Kidney epithelial cell (primary cell): Measurements from ENCODE around the gene TET2. TPM values are rescaled to one million over a fixed set of nuclear protein-coding genes. Genes with fewer than 3 reads are reported as not detected.

Experiments
- DNase-seq: peaks from one replicate; pipeline ENCODE4 v3.0.0-alpha.2; 2010; ENCODE audit warnings: low read depth
- H3K27me3 ChIP-seq: 2 replicates; pipeline ENCODE4 v1.6.0; 2011; ENCODE audit warnings: low read length; ENCODE audit not compliant: control insufficient read depth, insufficient read depth
- H3K36me3 ChIP-seq: 2 replicates; pipeline ENCODE4 v1.5.1; 2011; ENCODE audit warnings: low read length; ENCODE audit not compliant: control insufficient read depth, insufficient read depth
- H3K4me3 ChIP-seq: 2 replicates; pipeline ENCODE4 v1.5.1; 2011; ENCODE audit warnings: low read depth, mild to moderate bottlenecking, control low read depth, low read length
- CTCF ChIP-seq: IDR thresholded peaks from 2 replicates; pipeline ENCODE4 v1.5.1; 2011; ENCODE audit warnings: mild to moderate bottlenecking, moderate library complexity, low read length, control low read depth, inconsistent platforms; ENCODE audit not compliant: insufficient read depth, poor library complexity, severe bottlenecking
- total RNA-seq: library from RNA; depleted of rRNA; stranded (reverse); fragments of >200 nt; gene quantifications from 2 replicates; pipeline ENCODE4 v1.2.3, GENCODE V29; 2015

The TET2 gene
- total RNA-seq, 1 donor from 2014 or later: 10.4 TPM

- no peak for TF ChIP-seq CTCF
- no peak for DNase-seq
- Histone ChIP-seq H3K36me3 (peaks cover 1% of the 10 kb centered on the region), H3K27me3 (no peaks in the 10 kb centered on the region), H3K4me3 (no peak overlapping the region)
Measured at GRCh38 chr4:105240037-105240436, 93.4 kb downstream of the TET2 start.

- no peak for DNase-seq
- TF ChIP-seq CTCF: no peak
- Histone ChIP-seq H3K36me3 (peaks cover 1% of the 10 kb centered on the region), H3K27me3 (no peaks in the 10 kb centered on the region), H3K4me3 (no peak overlapping the region)
Measured at GRCh38 chr4:105241451-105241850, 94.8 kb downstream of the TET2 start.

- TF ChIP-seq CTCF: no peak
- no peaks in the 10 kb centered on the region for H3K27me3 ChIP-seq
- no peaks in the 10 kb centered on the region for H3K36me3 ChIP-seq
- no peak overlapping the region for H3K4me3 ChIP-seq
- no peak for DNase-seq
Measured at GRCh38 chr4:105243446-105243845, 96.8 kb downstream of the TET2 start.

- no peak for DNase-seq
- Histone ChIP-seq H3K36me3 (no peaks in the 10 kb centered on the region), H3K27me3 (no peaks in the 10 kb centered on the region), H3K4me3 (no peak overlapping the region)
- no peak for TF ChIP-seq CTCF
Measured at GRCh38 chr4:105246712-105247111, 100.0 kb downstream of the TET2 start.

GRCh38 chr4:105248613-105249012, 101.9 kb downstream of the TET2 start:
- no peak for TF ChIP-seq CTCF
- no peaks in the 10 kb centered on the region for H3K36me3 ChIP-seq
- no peak for DNase-seq
- H3K4me3 ChIP-seq: no peak overlapping the region
- H3K27me3 ChIP-seq: no peaks in the 10 kb centered on the region

GRCh38 chr4:105257817-105258495, 111.3 kb downstream of the TET2 start:
- Histone ChIP-seq H3K27me3 (no peaks in the 10 kb centered on the region), H3K4me3 (no peak overlapping the region), H3K36me3 (no peaks in the 10 kb centered on the region)
- DNase-seq: no peak
- peak; percentile 27 for TF ChIP-seq CTCF
